GM23338 (cell line): ENCODE measurements around the gene IPCEF1. TPM values are rescaled to one million over a fixed set of nuclear protein-coding genes. Genes with fewer than 3 reads are reported as not detected.

Experiments used
- ATAC-seq: fragments of 200-7000 bp; cut with Tn5 transposase; 3 replicates; pipeline ENCODE4 v1.9.1; 2020
- DNase-seq: peaks from one replicate; pipeline ENCODE4 v3.0.0-alpha.2; 2015; ENCODE audit warnings: low spot score
- H2AFZ ChIP-seq: fragments of 200-600 bp; sonication (generic); 2 replicates; pipeline ENCODE4 v1.8.0; 2016; ENCODE audit warnings: antibody characterized with exemption, mild to moderate bottlenecking, moderate library complexity
- H3F3A ChIP-seq: fragments of 200-600 bp; sonication (generic); replicated peaks from 2 replicates; pipeline ENCODE4 v1.8.0; 2017; ENCODE audit warnings: antibody characterized with exemption, mixed run types, low read depth
- H3K27ac ChIP-seq: fragments of 200-600 bp; sonication (generic); 2 replicates; pipeline ENCODE4 v1.6.1; 2016; ENCODE audit warnings: low read depth
- H3K27me3 ChIP-seq: fragments of 200-600 bp; sonication (generic); 2 replicates; pipeline ENCODE4 v1.8.0; 2016; ENCODE audit warnings: mild to moderate bottlenecking, mixed run types, moderate library complexity; ENCODE audit not compliant: insufficient read depth
- H3K36me3 ChIP-seq: fragments of 200-600 bp; sonication (generic); 2 replicates; pipeline ENCODE4 v1.8.0; 2016; ENCODE audit warnings: mild to moderate bottlenecking; ENCODE audit not compliant: insufficient read depth
- H3K4me1 ChIP-seq: fragments of 200-600 bp; sonication (generic); 2 replicates; pipeline ENCODE4 v1.8.0; 2016; ENCODE audit warnings: mild to moderate bottlenecking, moderate library complexity; ENCODE audit not compliant: insufficient read depth
- H3K4me2 ChIP-seq: fragments of 200-600 bp; sonication (generic); 2 replicates; pipeline ENCODE4 v1.7.1; 2017; ENCODE audit warnings: mixed run types
- H3K4me3 ChIP-seq: fragments of 200-600 bp; sonication (generic); 2 replicates; pipeline ENCODE4 v1.6.1; 2016; ENCODE audit warnings: mixed run types
- H3K79me2 ChIP-seq: fragments of 200-600 bp; sonication (generic); replicated peaks from 2 replicates; pipeline ENCODE4 v1.8.0; 2017; ENCODE audit warnings: mild to moderate bottlenecking; ENCODE audit not compliant: insufficient read depth
- H3K9me2 ChIP-seq: fragments of 200-600 bp; sonication (generic); 2 replicates; pipeline ENCODE4 v1.8.0; 2017; ENCODE audit not compliant: insufficient read depth
- H4K20me1 ChIP-seq: fragments of 200-600 bp; sonication (generic); replicated peaks from 2 replicates; pipeline ENCODE4 v1.8.0; 2017; ENCODE audit warnings: mild to moderate bottlenecking; ENCODE audit not compliant: insufficient read depth
- H3K27ac Mint-ChIP-seq: 2 replicates; pipeline ENCODE4 v1.8.0; 2020; ENCODE audit warnings: inconsistent platforms, mild to moderate bottlenecking, moderate library complexity, mixed read lengths
- H3K27me3 Mint-ChIP-seq: 3 replicates; pipeline ENCODE4 v1.8.0; 2022; ENCODE audit warnings: low read depth, mild to moderate bottlenecking, moderate library complexity, mixed read lengths, inconsistent platforms; ENCODE audit not compliant: insufficient read depth, poor library complexity
- H3K36me3 Mint-ChIP-seq: 3 replicates; pipeline ENCODE4 v1.8.0; 2021; ENCODE audit warnings: low read depth, mild to moderate bottlenecking, inconsistent platforms, moderate library complexity, mixed read lengths
- H3K4me1 Mint-ChIP-seq: 3 replicates; pipeline ENCODE4 v1.8.0; 2020; ENCODE audit warnings: mild to moderate bottlenecking, inconsistent platforms, mixed read lengths
- H3K4me3 Mint-ChIP-seq: 3 replicates; pipeline ENCODE4 v1.8.0; 2021; ENCODE audit warnings: moderate library complexity, mild to moderate bottlenecking, inconsistent platforms, mixed read lengths
- H3K9me3 Mint-ChIP-seq: 3 replicates; pipeline ENCODE4 v1.8.0; 2020; ENCODE audit warnings: moderate library complexity, mild to moderate bottlenecking, inconsistent platforms, mixed read lengths
- CREB1 ChIP-seq: fragments of 250-450 bp; sonication (Bioruptor Pico); IDR thresholded peaks from 2 replicates; pipeline ENCODE4 v1.5.0; 2020; ENCODE audit warnings: low read depth, mild to moderate bottlenecking, moderate library complexity
- EZH2 ChIP-seq: fragments of 200-600 bp; sonication (generic); IDR thresholded peaks from one replicate; pipeline ENCODE4 v1.8.0; 2017; ENCODE audit warnings: antibody characterized with exemption, mild to moderate bottlenecking, low read depth; ENCODE audit not compliant: unreplicated experiment
- EZH2phosphoT487 ChIP-seq: fragments of 200-600 bp; sonication (generic); IDR thresholded peaks from one replicate; pipeline ENCODE4 v1.8.1; 2018; ENCODE audit warnings: antibody characterized with exemption; ENCODE audit not compliant: unreplicated experiment
- NANOG ChIP-seq: IDR thresholded peaks from 2 replicates; pipeline ENCODE4 v1.6.1; 2016; ENCODE audit warnings: antibody characterized with exemption, borderline replicate concordance
- POLR2AphosphoS5 ChIP-seq: IDR thresholded peaks from 2 replicates; pipeline ENCODE4 v1.6.1; 2016; ENCODE audit warnings: antibody characterized with exemption, low read depth
- STAT1 ChIP-seq: IDR thresholded peaks from one replicate; pipeline ENCODE4 v1.6.1; 2016; ENCODE audit warnings: antibody characterized with exemption; ENCODE audit not compliant: unreplicated experiment
- ZNF114 ChIP-seq: fragments of 250-450 bp; sonication (Bioruptor Pico); IDR thresholded peaks from 2 replicates; pipeline ENCODE4 v1.5.0; 2020; ENCODE audit warnings: mild to moderate bottlenecking, moderate library complexity
- ZNF331 ChIP-seq: fragments of 250-450 bp; sonication (Bioruptor Pico); IDR thresholded peaks from 2 replicates; pipeline ENCODE4 v1.5.0; 2020; ENCODE audit warnings: low read depth, mild to moderate bottlenecking, moderate library complexity
- polyA plus RNA-seq: library from polyadenylated mRNA; unstranded; fragments of >200 nt; fragmentation: Nextera tagmentation; extraction: Ambion mirVana; gene quantifications from 2 replicates; pipeline ENCODE4 v1.2.1, GENCODE V29; 2016
- total RNA-seq: library from RNA; depleted of rRNA; stranded (reverse); fragments of >200 nt; shearing (Covaris generic); gene quantifications from 2 replicates; pipeline ENCODE4 v1.2.3, GENCODE V29; 2014
- TF ChIP-seq, protein P1 (sequence below): IDR thresholded peaks from one replicate; pipeline ENCODE4 v1.6.1; 2018; ENCODE audit warnings: antibody characterized with exemption; ENCODE audit not compliant: unreplicated experiment
- TF ChIP-seq, protein P2 (sequence below), 2 experiments: fragments of 200-600 bp in 1 of 2; sonication (generic) in 1 of 2; conservative IDR thresholded peaks; 2 replicates each; pipeline versions ENCODE4 v1.5.1 to v1.6.1; 2016 to 2017; ENCODE audit warnings: antibody characterized with exemption in 2 of 2, low read depth in 2 of 2, mild to moderate bottlenecking in 2 of 2, moderate library complexity in 1 of 2

Gene IPCEF1
- total and polyA plus RNA-seq, 2 experiments from 2014 or later: 0.15 to 1.8 TPM

DNA sequence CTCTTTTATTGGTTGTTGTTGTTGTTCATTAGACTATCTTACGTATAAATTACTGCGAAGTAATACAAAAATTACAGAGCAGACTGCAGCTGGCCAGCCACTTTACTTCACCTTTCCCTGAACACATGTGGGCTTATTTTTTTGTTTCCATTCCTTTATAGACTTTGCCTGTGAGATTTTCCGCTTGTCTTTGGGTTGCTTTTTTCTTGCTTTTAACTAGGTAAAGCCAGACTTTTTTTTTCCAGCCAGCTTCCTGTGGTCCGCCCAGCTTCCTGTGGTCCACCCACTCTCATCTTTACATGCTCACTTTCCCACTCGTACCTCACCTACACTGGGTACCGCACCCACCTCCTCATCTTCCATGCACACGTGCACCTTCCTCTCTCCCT is 79.0 kb downstream of the IPCEF1 start:
- Mint-ChIP-seq H3K4me1 (peaks cover 3% of the 10 kb centered on the region; the same call in 2 of the 3 replicates), H3K27ac (no peak overlapping the region), H3K9me3 (peaks cover 3% of the 10 kb centered on the region; the same call in 1 of the 3 replicates), H3K4me3 (no peak overlapping the region), H3K36me3 (no peaks in the 10 kb centered on the region), H3K27me3 (no peaks in the 10 kb centered on the region)
- H3K4me3 ChIP-seq: no peak overlapping the region
- H3K9me2 ChIP-seq: no peaks in the 10 kb centered on the region
- no peak overlapping the region for H3K27ac ChIP-seq
- H3F3A ChIP-seq: no peaks in the 10 kb centered on the region
- no peak for ATAC-seq
- no peak overlapping the region for H2AFZ ChIP-seq
- TF ChIP-seq ZNF114 (CRISPR knock-in tag): no peak
- TF ChIP-seq EZH2phosphoT487: no peak
- TF ChIP-seq POLR2AphosphoS5: no peak
- no peak for TF ChIP-seq NANOG
- no peak for TF ChIP-seq STAT1
- TF ChIP-seq ZNF331: no peak
- no peak for TF ChIP-seq EZH2
- TF ChIP-seq, protein P1, sequence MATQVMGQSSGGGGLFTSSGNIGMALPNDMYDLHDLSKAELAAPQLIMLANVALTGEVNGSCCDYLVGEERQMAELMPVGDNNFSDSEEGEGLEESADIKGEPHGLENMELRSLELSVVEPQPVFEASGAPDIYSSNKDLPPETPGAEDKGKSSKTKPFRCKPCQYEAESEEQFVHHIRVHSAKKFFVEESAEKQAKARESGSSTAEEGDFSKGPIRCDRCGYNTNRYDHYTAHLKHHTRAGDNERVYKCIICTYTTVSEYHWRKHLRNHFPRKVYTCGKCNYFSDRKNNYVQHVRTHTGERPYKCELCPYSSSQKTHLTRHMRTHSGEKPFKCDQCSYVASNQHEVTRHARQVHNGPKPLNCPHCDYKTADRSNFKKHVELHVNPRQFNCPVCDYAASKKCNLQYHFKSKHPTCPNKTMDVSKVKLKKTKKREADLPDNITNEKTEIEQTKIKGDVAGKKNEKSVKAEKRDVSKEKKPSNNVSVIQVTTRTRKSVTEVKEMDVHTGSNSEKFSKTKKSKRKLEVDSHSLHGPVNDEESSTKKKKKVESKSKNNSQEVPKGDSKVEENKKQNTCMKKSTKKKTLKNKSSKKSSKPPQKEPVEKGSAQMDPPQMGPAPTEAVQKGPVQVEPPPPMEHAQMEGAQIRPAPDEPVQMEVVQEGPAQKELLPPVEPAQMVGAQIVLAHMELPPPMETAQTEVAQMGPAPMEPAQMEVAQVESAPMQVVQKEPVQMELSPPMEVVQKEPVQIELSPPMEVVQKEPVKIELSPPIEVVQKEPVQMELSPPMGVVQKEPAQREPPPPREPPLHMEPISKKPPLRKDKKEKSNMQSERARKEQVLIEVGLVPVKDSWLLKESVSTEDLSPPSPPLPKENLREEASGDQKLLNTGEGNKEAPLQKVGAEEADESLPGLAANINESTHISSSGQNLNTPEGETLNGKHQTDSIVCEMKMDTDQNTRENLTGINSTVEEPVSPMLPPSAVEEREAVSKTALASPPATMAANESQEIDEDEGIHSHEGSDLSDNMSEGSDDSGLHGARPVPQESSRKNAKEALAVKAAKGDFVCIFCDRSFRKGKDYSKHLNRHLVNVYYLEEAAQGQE: no peak
- H3K27me3 ChIP-seq: no peaks in the 10 kb centered on the region
- H3K4me1 ChIP-seq: no peaks in the 10 kb centered on the region
- no peaks in the 10 kb centered on the region for H3K36me3 ChIP-seq
- H4K20me1 ChIP-seq: no peaks in the 10 kb centered on the region
- no peak overlapping the region for H3K4me2 ChIP-seq
- H3K79me2 ChIP-seq: no peaks in the 10 kb centered on the region
- DNase-seq: no peak

DNA sequence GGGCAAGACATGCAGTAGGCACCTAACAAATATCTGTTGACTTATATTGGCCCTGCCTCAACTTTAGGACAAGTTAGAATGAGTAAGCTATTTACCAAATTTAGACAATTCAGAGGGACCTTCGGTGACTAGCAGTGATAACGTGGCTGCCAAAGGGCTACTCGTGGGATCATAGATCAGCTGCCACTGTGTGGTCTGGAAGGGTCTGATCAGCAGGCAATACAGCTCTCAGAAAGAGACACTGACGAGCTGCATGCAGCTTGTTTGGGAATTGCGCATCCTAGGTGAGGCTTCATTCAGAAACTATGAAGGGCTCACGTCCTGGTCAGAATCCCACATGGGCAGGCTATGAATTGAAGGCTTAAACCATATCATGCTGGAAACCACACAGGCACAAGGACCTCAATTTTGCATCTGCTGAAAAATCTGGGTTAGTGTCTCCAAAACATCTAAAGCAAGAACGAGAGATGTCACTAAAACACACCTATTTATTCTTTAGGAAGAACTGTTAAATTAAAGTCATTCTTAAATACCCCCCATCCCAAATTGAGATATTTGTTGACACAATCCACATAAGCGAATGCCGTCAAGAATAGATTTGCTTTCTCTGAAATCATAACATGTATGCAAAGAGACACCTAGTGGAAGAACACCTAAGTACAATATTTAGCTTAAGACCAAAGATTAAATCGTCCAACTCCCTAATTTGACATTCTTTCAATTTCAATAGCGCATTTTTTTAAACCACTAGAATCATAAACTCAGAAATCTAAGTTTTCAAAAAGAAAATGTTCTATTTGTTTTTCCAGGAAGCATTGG is 79.6 kb downstream of the IPCEF1 start:
- H4K20me1 ChIP-seq: no peaks in the 10 kb centered on the region
- no peaks in the 10 kb centered on the region; the same call in 2 of the 3 replicates for H3K9me3 Mint-ChIP-seq
- no peak overlapping the region for H3K4me2 ChIP-seq
- H3F3A ChIP-seq: no peaks in the 10 kb centered on the region
- no peak overlapping the region for H3K4me3 ChIP-seq
- H3K36me3 ChIP-seq: no peaks in the 10 kb centered on the region
- TF ChIP-seq EZH2 (no peak), CREB1 (no peak)
- TF ChIP-seq, protein P2, sequence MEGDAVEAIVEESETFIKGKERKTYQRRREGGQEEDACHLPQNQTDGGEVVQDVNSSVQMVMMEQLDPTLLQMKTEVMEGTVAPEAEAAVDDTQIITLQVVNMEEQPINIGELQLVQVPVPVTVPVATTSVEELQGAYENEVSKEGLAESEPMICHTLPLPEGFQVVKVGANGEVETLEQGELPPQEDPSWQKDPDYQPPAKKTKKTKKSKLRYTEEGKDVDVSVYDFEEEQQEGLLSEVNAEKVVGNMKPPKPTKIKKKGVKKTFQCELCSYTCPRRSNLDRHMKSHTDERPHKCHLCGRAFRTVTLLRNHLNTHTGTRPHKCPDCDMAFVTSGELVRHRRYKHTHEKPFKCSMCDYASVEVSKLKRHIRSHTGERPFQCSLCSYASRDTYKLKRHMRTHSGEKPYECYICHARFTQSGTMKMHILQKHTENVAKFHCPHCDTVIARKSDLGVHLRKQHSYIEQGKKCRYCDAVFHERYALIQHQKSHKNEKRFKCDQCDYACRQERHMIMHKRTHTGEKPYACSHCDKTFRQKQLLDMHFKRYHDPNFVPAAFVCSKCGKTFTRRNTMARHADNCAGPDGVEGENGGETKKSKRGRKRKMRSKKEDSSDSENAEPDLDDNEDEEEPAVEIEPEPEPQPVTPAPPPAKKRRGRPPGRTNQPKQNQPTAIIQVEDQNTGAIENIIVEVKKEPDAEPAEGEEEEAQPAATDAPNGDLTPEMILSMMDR (conservative IDR thresholded peaks at IDR 0.05; ENCODE audit: low read depth in 2 of 2): peak; percentile 48 to 57
- H3K27ac Mint-ChIP-seq: no peak overlapping the region
- ATAC-seq: no peak
- peak; percentile 33 for DNase-seq
- H3K27me3 ChIP-seq: no peaks in the 10 kb centered on the region
- no peak overlapping the region for H3K4me3 Mint-ChIP-seq
- no peak overlapping the region for H3K27ac ChIP-seq
- no peaks in the 10 kb centered on the region for H3K27me3 Mint-ChIP-seq
- no peaks in the 10 kb centered on the region for H3K9me2 ChIP-seq
- no peaks in the 10 kb centered on the region for H3K36me3 Mint-ChIP-seq
- H2AFZ ChIP-seq: no peak overlapping the region
- no peaks in the 10 kb centered on the region for H3K4me1 ChIP-seq
- H3K79me2 ChIP-seq: no peaks in the 10 kb centered on the region
- H3K4me1 Mint-ChIP-seq: peaks cover 3% of the 10 kb centered on the region; the same call in 2 of the 3 replicates
